ENCODE measurements around the gene SLC22A4.

Gene SLC22A4

GRCh38 chr5:132389585-132390286 is 95.5 kb downstream of the SLC22A4 start:
- no peak for TF ChIP-seq EZH2 (optimal IDR thresholded peaks at IDR 0.05; ENCODE audit: low read depth, low read length)
- TF ChIP-seq CTCF (IDR thresholded peaks at IDR 0.05; ENCODE audit: low read length) = no peak
- no peak for TF ChIP-seq EZH2phosphoT487 (IDR thresholded peaks at IDR 0.05; ENCODE audit: low read length)
- Histone ChIP-seq H3K9me2 (replicated peaks; ENCODE audit: insufficient read depth, low read length) (no peaks in the 10 kb centered on the region), H3K79me2 (ENCODE audit: low read length) (no peaks in the 10 kb centered on the region), H3K4me3 (ENCODE audit: low read length) (no peak overlapping the region), H3K4me2 (ENCODE audit: low read depth, low read length) (no peak overlapping the region), H4K20me1 (ENCODE audit: insufficient read depth, low read length) (no peaks in the 10 kb centered on the region), H3F3A (ENCODE audit: insufficient read depth, low read length) (0 out of 2 replicates have a peak, but pooled peaks cover 2% of the 10 kb centered on the region), H3K27ac (ENCODE audit: low read length) (no peak overlapping the region), H3K9me3 (replicated peaks; ENCODE audit: insufficient read depth, low read length) (no peaks in the 10 kb centered on the region), H3K9ac (ENCODE audit: low read length) (no peak overlapping the region), H2AFZ (ENCODE audit: low read length) (no peak overlapping the region), H3K36me3 (replicated peaks; ENCODE audit: insufficient read depth, low read length) (no peaks in the 10 kb centered on the region), H3K4me1 (ENCODE audit: low read length) (peaks cover 31% of the 10 kb centered on the region), H3K27me3 (replicated peaks; ENCODE audit: insufficient read depth, low read length) (no peaks in the 10 kb centered on the region)
- no peak for DNase-seq

- DNase-seq = no peak
- H3K9me3 ChIP-seq (replicated peaks; ENCODE audit: insufficient read depth, low read length) = no peaks in the 10 kb centered on the region
- peaks cover 18% of the 10 kb centered on the region for H3K4me1 ChIP-seq (ENCODE audit: low read length)
- TF ChIP-seq CTCF (IDR thresholded peaks at IDR 0.05; ENCODE audit: low read length) (no peak), EZH2 (optimal IDR thresholded peaks at IDR 0.05; ENCODE audit: low read depth, low read length) (no peak), EZH2phosphoT487 (IDR thresholded peaks at IDR 0.05; ENCODE audit: low read length) (no peak)
- no peak overlapping the region for H2AFZ ChIP-seq (ENCODE audit: low read length)
- H3K4me3 ChIP-seq (ENCODE audit: low read length) = no peak overlapping the region
- no peak overlapping the region for H3K27ac ChIP-seq (ENCODE audit: low read length)
- H3K27me3 ChIP-seq (replicated peaks; ENCODE audit: insufficient read depth, low read length) = no peaks in the 10 kb centered on the region
- no peaks in the 10 kb centered on the region for H3K79me2 ChIP-seq (ENCODE audit: low read length)
- H3F3A ChIP-seq (ENCODE audit: insufficient read depth, low read length) = no peaks in the 10 kb centered on the region
- H4K20me1 ChIP-seq (ENCODE audit: insufficient read depth, low read length) = no peaks in the 10 kb centered on the region
- H3K4me2 ChIP-seq (ENCODE audit: low read depth, low read length) = no peak overlapping the region
- no peaks in the 10 kb centered on the region for H3K9me2 ChIP-seq (replicated peaks; ENCODE audit: insufficient read depth, low read length)
- no peak overlapping the region for H3K9ac ChIP-seq (ENCODE audit: low read length)
- no peaks in the 10 kb centered on the region for H3K36me3 ChIP-seq (replicated peaks; ENCODE audit: insufficient read depth, low read length)
Observed at GRCh38 chr5:132391247-132391646, 97.1 kb downstream of the SLC22A4 start.

GRCh38 chr5:132391870-132392269 is 97.7 kb downstream of the SLC22A4 start:
- no peaks in the 10 kb centered on the region for H4K20me1 ChIP-seq (ENCODE audit: insufficient read depth, low read length)
- no peak overlapping the region for H3K4me2 ChIP-seq (ENCODE audit: low read depth, low read length)
- no peaks in the 10 kb centered on the region for H3K36me3 ChIP-seq (replicated peaks; ENCODE audit: insufficient read depth, low read length)
- no peaks in the 10 kb centered on the region for H3K79me2 ChIP-seq (ENCODE audit: low read length)
- H3K27ac ChIP-seq (ENCODE audit: low read length) = no peak overlapping the region
- no peaks in the 10 kb centered on the region for H3K9me2 ChIP-seq (replicated peaks; ENCODE audit: insufficient read depth, low read length)
- H3K27me3 ChIP-seq (replicated peaks; ENCODE audit: insufficient read depth, low read length) = no peaks in the 10 kb centered on the region
- no peak for DNase-seq
- peaks cover 12% of the 10 kb centered on the region for H3K4me1 ChIP-seq (ENCODE audit: low read length)
- H3K4me3 ChIP-seq (ENCODE audit: low read length) = no peak overlapping the region
- no peak overlapping the region for H2AFZ ChIP-seq (ENCODE audit: low read length)
- TF ChIP-seq EZH2phosphoT487 (IDR thresholded peaks at IDR 0.05; ENCODE audit: low read length) (no peak), CTCF (IDR thresholded peaks at IDR 0.05; ENCODE audit: low read length) (no peak), EZH2 (optimal IDR thresholded peaks at IDR 0.05; ENCODE audit: low read depth, low read length) (no peak)
- H3F3A ChIP-seq (ENCODE audit: insufficient read depth, low read length) = no peaks in the 10 kb centered on the region
- no peak overlapping the region for H3K9ac ChIP-seq (ENCODE audit: low read length)
- H3K9me3 ChIP-seq (replicated peaks; ENCODE audit: insufficient read depth, low read length) = no peaks in the 10 kb centered on the region

All from MM.1S (cell line).